Naive thymus-derived CD4-positive, alpha-beta T cell (primary cell): ENCODE measurements around the gene EPX. TPM values are rescaled to one million over a fixed set of nuclear protein-coding genes. Genes with fewer than 3 reads are reported as not detected.
A peak's percentile ranks its signal among the peaks of the same experiment; 100 is the strongest.
"Not testable (repeated sequence)": the region's sequence is repeated elsewhere in the genome, so short reads cannot be mapped to it uniquely, and the experiment has no call there.

Source experiments
- ATAC-seq: fragments of 150-1000 bp; cut with Tn5 transposase; 2 replicates; pipeline ENCODE4 v1.10.0; 2021; ENCODE audit warnings: mild to moderate bottlenecking, moderate library complexity
- CTCF ChIA-PET: fragments of 350-600 bp; sonication (Branson Sonifier 250); formaldehyde crosslinking; loops from one replicate; lab custom pipeline; 2021; ENCODE audit warnings: antibody characterized with exemption; lab: Charles Lee
- POLR2A ChIA-PET: fragments of 350-600 bp; sonication (Branson Sonifier 250); formaldehyde crosslinking; loops from one replicate; lab custom pipeline; 2021; ENCODE audit warnings: antibody characterized with exemption, inconsistent platforms; lab: Charles Lee
- DNase-seq, 9 donors: peaks; one replicate each; pipeline versions ENCODE4 v3.0.0 to v3.0.0-alpha.2; 2020 to 2022; ENCODE audit warnings: mixed read lengths in 1 of 9
- H3K27ac ChIP-seq: one replicate; pipeline ENCODE4 v1.7.0; 2013; ENCODE audit warnings: mild to moderate bottlenecking, low read depth, low read length, moderate library complexity
- H3K27me3 ChIP-seq, 2 donors: one replicate each; pipeline ENCODE4 v1.7.0; 2013; ENCODE audit warnings: low read length in 2 of 2, mild to moderate bottlenecking in 2 of 2, moderate library complexity in 2 of 2; ENCODE audit not compliant: control insufficient read depth in 2 of 2, insufficient read depth in 2 of 2
- H3K36me3 ChIP-seq, 3 experiments: 1 replicate in 2 of 3; 2 replicates in 1 of 3; pipeline ENCODE4 v1.7.0; 2013; ENCODE audit warnings: low read length in 3 of 3, mild to moderate bottlenecking in 3 of 3, moderate library complexity in 1 of 3; ENCODE audit not compliant: insufficient read depth in 3 of 3, control insufficient read depth in 2 of 3
- H3K4me1 ChIP-seq, 2 donors: one replicate each; pipeline ENCODE4 v1.7.0; 2013; ENCODE audit warnings: low read length in 2 of 2, mild to moderate bottlenecking in 2 of 2, moderate library complexity in 1 of 2; ENCODE audit not compliant: control insufficient read depth in 2 of 2, insufficient read depth in 2 of 2
- H3K4me3 ChIP-seq: 2 replicates; pipeline ENCODE4 v1.7.0; 2013; ENCODE audit warnings: mild to moderate bottlenecking, low read length
- H3K9me3 ChIP-seq, 3 experiments: 1 replicate in 2 of 3; 2 replicates in 1 of 3; pipeline ENCODE4 v1.7.0; 2013; ENCODE audit warnings: low read length in 3 of 3; ENCODE audit not compliant: control insufficient read depth in 2 of 3
- H3K27ac Mint-ChIP-seq, 9 donors: one replicate each; pipeline ENCODE4 v1.8.0; 2020 to 2022; ENCODE audit warnings: mixed read lengths in 9 of 9, mild to moderate bottlenecking in 8 of 9, moderate library complexity in 5 of 9, inconsistent platforms in 2 of 9
- H3K27me3 Mint-ChIP-seq, 5 donors: one replicate each; pipeline ENCODE4 v1.8.0; 2021 to 2022; ENCODE audit warnings: mixed read lengths in 5 of 5, mild to moderate bottlenecking in 1 of 5
- H3K36me3 Mint-ChIP-seq, 5 donors: one replicate each; pipeline ENCODE4 v1.8.0; 2020 to 2022; ENCODE audit warnings: mixed read lengths in 5 of 5, mild to moderate bottlenecking in 3 of 5, inconsistent platforms in 1 of 5
- H3K4me1 Mint-ChIP-seq, 7 donors: one replicate each; pipeline ENCODE4 v1.8.0; 2020 to 2022; ENCODE audit warnings: mixed read lengths in 7 of 7, mild to moderate bottlenecking in 3 of 7, inconsistent platforms in 1 of 7
- H3K4me3 Mint-ChIP-seq, 10 donors: one replicate each; pipeline ENCODE4 v1.8.0; 2020 to 2022; ENCODE audit warnings: mild to moderate bottlenecking in 10 of 10, mixed read lengths in 10 of 10, moderate library complexity in 6 of 10, inconsistent platforms in 2 of 10
- H3K9me3 Mint-ChIP-seq, 11 donors: one replicate each; pipeline ENCODE4 v1.8.0; 2020 to 2022; ENCODE audit warnings: mixed read lengths in 11 of 11, mild to moderate bottlenecking in 4 of 11, inconsistent platforms in 1 of 11, moderate library complexity in 1 of 11
- intact Hi-C, 2 donors: fragments of 100-400 bp; cut with micrococcal nuclease; formaldehyde crosslinking; loops; one replicate each; pipeline ENCODE4 v1.15.1; 2023
- polyA plus RNA-seq, 2 donors: library from polyadenylated mRNA; unstranded; fragments of 300-500 nt; fragmentation: Illumina TruSeq; gene quantifications; one replicate each; pipeline ENCODE4 v1.2.3, GENCODE V29; 2021
- total RNA-seq, 6 experiments: library from RNA in 5 of 6; stranded (reverse) in 5 of 6; gene quantifications; 1 replicate in 5 of 6; 2 replicates in 1 of 6; pipeline ENCODE4 v1.2.3 and lab custom pipeline; 2021 to 2026

EPX gene, protein sequence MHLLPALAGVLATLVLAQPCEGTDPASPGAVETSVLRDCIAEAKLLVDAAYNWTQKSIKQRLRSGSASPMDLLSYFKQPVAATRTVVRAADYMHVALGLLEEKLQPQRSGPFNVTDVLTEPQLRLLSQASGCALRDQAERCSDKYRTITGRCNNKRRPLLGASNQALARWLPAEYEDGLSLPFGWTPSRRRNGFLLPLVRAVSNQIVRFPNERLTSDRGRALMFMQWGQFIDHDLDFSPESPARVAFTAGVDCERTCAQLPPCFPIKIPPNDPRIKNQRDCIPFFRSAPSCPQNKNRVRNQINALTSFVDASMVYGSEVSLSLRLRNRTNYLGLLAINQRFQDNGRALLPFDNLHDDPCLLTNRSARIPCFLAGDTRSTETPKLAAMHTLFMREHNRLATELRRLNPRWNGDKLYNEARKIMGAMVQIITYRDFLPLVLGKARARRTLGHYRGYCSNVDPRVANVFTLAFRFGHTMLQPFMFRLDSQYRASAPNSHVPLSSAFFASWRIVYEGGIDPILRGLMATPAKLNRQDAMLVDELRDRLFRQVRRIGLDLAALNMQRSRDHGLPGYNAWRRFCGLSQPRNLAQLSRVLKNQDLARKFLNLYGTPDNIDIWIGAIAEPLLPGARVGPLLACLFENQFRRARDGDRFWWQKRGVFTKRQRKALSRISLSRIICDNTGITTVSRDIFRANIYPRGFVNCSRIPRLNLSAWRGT
- not detected for total RNA-seq
- not detected for polyA plus RNA-seq
- total RNA-seq (lab: John Stamatoyannopoulos, UW), result not detected

DNA sequence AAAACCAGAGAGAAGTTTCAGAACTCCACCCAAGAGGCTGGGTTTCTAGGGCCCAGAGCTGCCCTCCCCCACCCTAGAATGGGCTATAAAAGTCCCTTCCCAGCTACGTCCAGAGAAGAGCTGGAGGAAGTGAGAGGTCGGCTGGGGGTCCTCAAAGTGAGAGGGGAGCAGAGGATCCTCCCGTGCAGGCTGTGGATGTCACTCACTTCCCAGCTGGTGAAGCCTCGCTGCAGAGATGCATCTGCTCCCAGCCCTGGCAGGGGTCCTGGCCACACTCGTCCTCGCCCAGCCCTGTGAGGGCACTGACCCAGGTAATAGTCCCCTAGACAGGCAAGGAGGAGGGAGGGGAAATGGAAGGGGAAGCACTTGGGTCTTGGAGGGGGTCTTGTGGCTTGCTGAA lies at the start of gene EPX:
EPX (plus strand) TSS at position 115 of the 400 bp plus-strand sequence; CDS start at position 236, 121 bp downstream.
- no peak for DNase-seq
- Mint-ChIP-seq H3K27ac (no peak within 1 kb of the TSS), H3K36me3 (no peaks in the 10 kb centered on the region), H3K4me1 (peaks cover 0 to 2% (median 0%) of the 10 kb centered on the region in 7 donors), H3K4me3 (no peak within 1 kb of the TSS), H3K9me3 (peaks cover 0 to 1% (median 0%) of the 10 kb centered on the region in 11 donors), H3K27me3 (peaks cover 7 to 14% (median 13%) of the 10 kb centered on the region in 5 donors)
- Histone ChIP-seq H3K4me3 (no peak within 1 kb of the TSS), H3K27me3 (no peaks in the 10 kb centered on the region), H3K4me1 (no peaks in the 10 kb centered on the region), H3K9me3 (no peaks in the 10 kb centered on the region), H3K36me3 (no peaks in the 10 kb centered on the region), H3K27ac (no peak within 1 kb of the TSS)
- no peak for ATAC-seq
- CTCF ChIA-PET, result no interaction called here
- POLR2A ChIA-PET, result no interaction called here
- intact Hi-C loops, result no loop called here

DNA sequence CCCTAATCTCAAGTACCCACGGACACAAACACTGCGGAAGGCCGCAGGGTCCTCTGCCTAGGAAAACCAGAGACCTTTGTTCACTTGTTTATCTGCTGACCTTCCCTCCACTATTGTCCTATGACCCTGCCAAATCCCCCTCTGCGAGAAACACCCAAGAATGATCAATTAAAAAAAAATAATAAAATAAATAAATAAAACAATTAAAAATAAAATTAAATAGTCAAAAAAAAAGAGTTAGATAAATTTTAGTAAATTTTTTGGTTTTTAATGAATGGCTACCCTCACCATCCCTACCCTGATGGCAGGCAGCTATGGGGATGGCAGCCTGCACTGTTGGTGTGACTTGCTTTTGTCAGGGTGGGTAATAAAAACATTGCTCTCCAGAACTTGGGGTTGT lies 49.2 kb upstream of the EPX start:
- H3K4me3 ChIP-seq, H3K36me3 ChIP-seq, POLR2A ChIA-PET, H3K27ac Mint-ChIP-seq, H3K27ac ChIP-seq, DNase-seq, H3K4me3 Mint-ChIP-seq, intact Hi-C loops, H3K4me1 ChIP-seq, ATAC-seq, CTCF ChIA-PET, H3K27me3 ChIP-seq: not testable (repeated sequence)
- peaks cover 0 to 17% (median 4%) of the 10 kb centered on the region in 7 donors for H3K4me1 Mint-ChIP-seq
- peaks cover 0 to 68% (median 0%) of the 10 kb centered on the region in 5 donors for H3K27me3 Mint-ChIP-seq
- H3K9me3 Mint-ChIP-seq, result peaks cover 15 to 56% (median 37%) of the 10 kb centered on the region in 11 donors
- H3K9me3 ChIP-seq, result peaks cover 0 to 19% (median 17%) of the 10 kb centered on the region in 3 experiments
- peaks cover 21 to 43% (median 41%) of the 10 kb centered on the region in 5 donors for H3K36me3 Mint-ChIP-seq

DNA sequence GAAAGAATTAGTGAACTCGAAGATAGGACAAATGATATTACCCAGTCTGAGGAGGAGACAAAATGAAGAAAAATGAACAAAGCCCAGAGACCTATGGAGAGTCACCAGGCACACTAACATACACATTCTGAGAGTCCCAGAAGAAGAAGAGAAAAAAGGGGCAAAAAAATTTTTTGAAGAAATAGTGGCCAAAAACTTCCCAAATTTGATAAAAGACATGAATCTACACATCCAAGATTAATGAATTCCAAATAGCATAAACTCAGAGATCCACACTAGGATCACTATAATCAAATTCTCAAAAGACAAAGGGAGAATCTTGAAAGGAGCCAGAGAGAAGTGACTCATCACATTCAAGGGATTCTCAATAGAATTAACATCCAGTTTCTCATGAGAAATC lies 47.7 kb upstream of the EPX start:
- no peaks in the 10 kb centered on the region for H3K27me3 ChIP-seq
- peaks cover 0 to 19% (median 17%) of the 10 kb centered on the region in 3 experiments for H3K9me3 ChIP-seq
- DNase-seq (no peak), ATAC-seq (no peak)
- peak overlapping the region in 1 of 10 donors; percentile 29 for H3K4me3 Mint-ChIP-seq
- POLR2A ChIA-PET, result no interaction called here
- H3K36me3 ChIP-seq, result no peaks in the 10 kb centered on the region
- H3K36me3 Mint-ChIP-seq, result peaks cover 21 to 51% (median 39%) of the 10 kb centered on the region in 5 donors
- intact Hi-C loops, result no loop called here
- H3K9me3 Mint-ChIP-seq, result peaks cover 20 to 63% (median 38%) of the 10 kb centered on the region in 11 donors
- H3K27ac Mint-ChIP-seq, result peak overlapping the region in 1 of 9 donors; percentile 7
- H3K4me1 Mint-ChIP-seq, result peaks cover 4 to 27% (median 12%) of the 10 kb centered on the region in 7 donors
- H3K4me3 ChIP-seq, result no peak overlapping the region
- no peaks in the 10 kb centered on the region for H3K4me1 ChIP-seq
- CTCF ChIA-PET, result no interaction called here
- H3K27ac ChIP-seq, result no peak overlapping the region
- H3K27me3 Mint-ChIP-seq, result peaks cover 0 to 69% (median 0%) of the 10 kb centered on the region in 5 donors

DNA sequence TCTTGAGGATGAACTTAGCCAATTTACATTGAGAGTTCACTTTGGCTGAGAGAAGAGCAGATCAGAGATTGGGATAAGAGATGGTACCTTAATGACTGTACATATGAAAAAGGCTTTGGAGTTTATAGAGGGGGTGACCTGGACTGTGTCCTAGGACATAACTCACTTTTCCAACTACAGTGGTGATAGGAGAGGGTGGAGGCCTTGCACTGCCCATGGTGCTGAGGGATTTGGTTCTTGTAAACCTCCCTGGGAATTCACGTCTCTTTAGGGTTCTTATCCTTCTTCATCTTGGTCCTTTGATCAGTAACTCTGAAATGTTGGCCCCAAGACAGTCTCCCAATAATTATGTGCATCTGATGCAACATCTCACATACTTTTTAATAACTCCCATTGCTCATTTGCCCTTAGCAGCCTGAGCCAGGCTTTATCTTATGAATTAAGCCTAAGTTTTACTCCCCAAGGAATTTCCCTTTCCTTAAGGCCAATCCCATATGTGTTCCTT lies 44.5 kb upstream of the EPX start, which contains the start of gene OR4D1:
OR4D1 (plus strand) TSS at position 455 of the 505 bp plus-strand sequence. CDS start 6,770 bp downstream, outside the sequence.
- ChIA-PET CTCF (interaction anchor here (1.5 kb wide), 1 partner anchor 9 kb away, joined by 3 read pairs; no protein-coding TSS in a partner anchor), POLR2A (interaction anchor here (1.7 kb wide), 1 partner anchor 9 kb away, joined by 7 read pairs; no protein-coding TSS in a partner anchor)
- H3K4me1 Mint-ChIP-seq, result peaks cover 21 to 50% (median 36%) of the 10 kb centered on the region in 7 donors
- ATAC-seq (no peak), DNase-seq (no peak)
- H3K36me3 ChIP-seq, result no peaks in the 10 kb centered on the region
- peaks cover 0 to 19% (median 17%) of the 10 kb centered on the region in 3 experiments for H3K9me3 ChIP-seq
- peak within 1 kb of the TSS in 2 of 9 donors; percentile 11 to 26 for H3K27ac Mint-ChIP-seq
- H3K4me3 Mint-ChIP-seq, result peak within 1 kb of the TSS in 1 of 10 donors; percentile 35
- no peak within 1 kb of the TSS for H3K27ac ChIP-seq
- no peaks in the 10 kb centered on the region for H3K27me3 ChIP-seq
- H3K4me1 ChIP-seq, result peaks cover 15 to 17% of the 10 kb centered on the region in 2 donors
- H3K9me3 Mint-ChIP-seq, result peaks cover 20 to 71% (median 41%) of the 10 kb centered on the region in 11 donors
- no peak within 1 kb of the TSS for H3K4me3 ChIP-seq
- intact Hi-C loops, result no loop called here
- H3K36me3 Mint-ChIP-seq, result peaks cover 21 to 51% (median 39%) of the 10 kb centered on the region in 5 donors
- H3K27me3 Mint-ChIP-seq, result peaks cover 0 to 71% (median 0%) of the 10 kb centered on the region in 5 donors

DNA sequence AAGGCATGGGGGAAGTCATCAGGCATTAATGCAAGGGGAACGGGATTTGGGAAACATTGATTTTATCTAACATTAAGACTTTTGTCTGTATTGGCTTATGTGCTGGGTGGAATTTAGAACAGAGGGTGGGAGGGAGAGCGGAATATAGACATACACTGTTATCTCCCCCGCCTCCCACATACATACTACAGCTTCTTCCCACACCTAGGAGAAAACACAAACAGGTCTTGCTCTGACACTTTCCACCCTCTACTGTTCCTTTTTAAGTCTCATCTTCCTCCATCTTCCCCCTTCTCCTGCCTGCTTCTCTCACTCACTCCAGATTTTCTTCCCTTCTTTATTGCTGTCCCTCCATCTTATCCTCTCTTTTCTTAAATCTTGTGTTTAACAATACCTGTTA lies 43.9 kb upstream of the EPX start:
- POLR2A ChIA-PET, result interaction anchor here (1.4 kb wide), 1 partner anchor 20 kb away, joined by 3 read pairs; no protein-coding TSS in a partner anchor

DNA sequence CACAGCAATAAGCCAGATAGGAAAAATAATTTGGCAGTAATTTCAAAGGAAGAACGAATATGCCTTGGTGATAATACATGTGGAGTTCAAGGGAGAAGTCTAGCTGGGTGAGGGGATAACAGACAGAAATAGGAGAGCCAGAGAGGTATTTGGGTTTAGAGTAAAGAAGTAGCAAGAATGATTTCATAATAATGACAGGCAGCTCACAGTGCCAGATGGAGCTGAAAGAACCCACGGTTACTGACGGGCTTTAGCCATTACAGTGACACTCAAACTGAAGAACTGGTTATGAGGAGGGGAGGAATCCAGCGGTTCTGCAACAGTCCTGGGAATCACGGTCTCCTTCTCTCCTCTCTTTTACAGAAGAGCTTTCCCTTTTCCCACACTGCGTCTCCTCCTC lies 42.1 kb upstream of the EPX start:
- POLR2A ChIA-PET, result interaction anchor here (1.3 kb wide), 1 partner anchor 144 kb away, joined by 3 read pairs; the partner anchor contains the start of gene SRSF1
- Mint-ChIP-seq H3K4me1 (peaks cover 31 to 73% (median 61%) of the 10 kb centered on the region in 7 donors), H3K27ac (peak overlapping the region in 6 of 9 donors; percentile 13 to 82 (median 52)), H3K9me3 (peaks cover 10 to 58% (median 27%) of the 10 kb centered on the region in 11 donors), H3K36me3 (peaks cover 14 to 40% (median 27%) of the 10 kb centered on the region in 5 donors), H3K4me3 (peak overlapping the region in 4 of 10 donors; percentile 15 to 51 (median 38)), H3K27me3 (peaks cover 0 to 56% (median 0%) of the 10 kb centered on the region in 5 donors)
- CTCF ChIA-PET, result interaction anchor here (1.5 kb wide), 1 partner anchor 20 kb away, joined by 5 read pairs; no protein-coding TSS in a partner anchor
- H3K27me3 ChIP-seq, result no peaks in the 10 kb centered on the region
- H3K4me1 ChIP-seq, result peaks cover 39 to 41% of the 10 kb centered on the region in 2 donors
- no peak overlapping the region for H3K4me3 ChIP-seq
- no peak for ATAC-seq
- intact Hi-C loops, result no loop called here
- H3K27ac ChIP-seq, result no peak overlapping the region
- no peaks in the 10 kb centered on the region for H3K36me3 ChIP-seq
- DNase-seq, result no peak
- peaks cover 0 to 5% (median 4%) of the 10 kb centered on the region in 3 experiments for H3K9me3 ChIP-seq

More for the DNA sequence above, 43.9 kb upstream of the EPX start:
- CTCF ChIA-PET, result no interaction called here
- no peak overlapping the region for H3K4me3 Mint-ChIP-seq
- H3K36me3 Mint-ChIP-seq, result peaks cover 21 to 50% (median 38%) of the 10 kb centered on the region in 5 donors
- Histone ChIP-seq H3K27me3 (no peaks in the 10 kb centered on the region), H3K4me3 (no peak overlapping the region), H3K9me3 (peaks cover 0 to 18% (median 17%) of the 10 kb centered on the region in 3 experiments), H3K36me3 (no peaks in the 10 kb centered on the region), H3K4me1 (peaks cover 21 to 23% of the 10 kb centered on the region in 2 donors), H3K27ac (no peak overlapping the region)
- peaks cover 0 to 70% (median 0%) of the 10 kb centered on the region in 5 donors for H3K27me3 Mint-ChIP-seq
- intact Hi-C loops, result no loop called here
- peaks cover 25 to 56% (median 43%) of the 10 kb centered on the region in 7 donors for H3K4me1 Mint-ChIP-seq
- H3K27ac Mint-ChIP-seq, result peak overlapping the region in 1 of 9 donors; percentile 11
- no peak for DNase-seq
- H3K9me3 Mint-ChIP-seq, result peaks cover 20 to 70% (median 41%) of the 10 kb centered on the region in 11 donors
- ATAC-seq, result no peak
